Glomerular visceral epithelial cell (primary cell): ENCODE results near the gene MUC6.

ENCODE experiments used
- DNase-seq: peaks from one replicate; pipeline ENCODE4 v3.0.0-alpha.2; 2016; ENCODE audit errors: extremely low spot score

The MUC6 gene

GRCh38 chr11:1036303-1036923 lies at the start of gene MUC6:
Gene MUC6 (minus strand): TSS chr11:1036718. CDS start chr11:1036655, 63 bp downstream.
- no peak for DNase-seq

- no peak for DNase-seq
Measured at GRCh38 chr11:1085440-1086170, 49.1 kb upstream of the MUC6 start.

- no peak for DNase-seq
Measured at GRCh38 chr11:1084561-1085439, 48.3 kb upstream of the MUC6 start.

GRCh38 chr11:1083621-1084551 lies 47.4 kb upstream of the MUC6 start:
- DNase-seq = no peak

GRCh38 chr11:1082728-1083620 lies 46.5 kb upstream of the MUC6 start:
- DNase-seq = no peak

GRCh38 chr11:1082346-1082727 lies 45.8 kb upstream of the MUC6 start:
- DNase-seq = no peak

GRCh38 chr11:1081601-1082311 lies 45.2 kb upstream of the MUC6 start:
- DNase-seq = no peak

- no peak for DNase-seq
Measured at GRCh38 chr11:1078191-1078601, 41.7 kb upstream of the MUC6 start.

- no peak for DNase-seq
Measured at GRCh38 chr11:1077417-1078119, 41.0 kb upstream of the MUC6 start.

GRCh38 chr11:1077033-1077416 lies 40.5 kb upstream of the MUC6 start:
- no peak for DNase-seq

- no peak for DNase-seq
Measured at GRCh38 chr11:1076061-1076665, 39.6 kb upstream of the MUC6 start.

GRCh38 chr11:1075341-1075911 lies 38.9 kb upstream of the MUC6 start:
- DNase-seq = no peak

- DNase-seq = no peak
Measured at GRCh38 chr11:1074244-1075221, 38.0 kb upstream of the MUC6 start, which contains the start of gene MUC2. Gene MUC2 (plus strand): TSS chr11:1074874.

- DNase-seq = no peak
Measured at GRCh38 chr11:1073851-1074243, 37.3 kb upstream of the MUC6 start.

GRCh38 chr11:1073261-1073724 lies 36.8 kb upstream of the MUC6 start:
- peak; percentile 64 for DNase-seq

GRCh38 chr11:1072821-1073231 lies 36.3 kb upstream of the MUC6 start:
- no peak for DNase-seq
